ENCODE measurements around the gene OTUD1.

- TF ChIP-seq CTCF (IDR thresholded peaks at IDR 0.05) (no peak), EZH2 (IDR thresholded peaks at IDR 0.05; ENCODE audit: borderline replicate concordance, insufficient read depth, low read depth, low read length, poor library complexity, severe bottlenecking) (no peak)
Measured at GRCh38 chr10:23459308-23459939, 20.5 kb downstream of the OTUD1 start.
